Femur (tissue), 1 donor: ENCODE data around the gene FLNC.

Experiments used
- DNase-seq: peaks from one replicate; pipeline ENCODE4 v3.0.0-alpha.2; 2017

FLNC gene

GRCh38 chr7:128830231-128831177 lies at the start of gene FLNC:
FLNC (plus strand) TSS chr7:128830406; CDS start chr7:128830638, 232 bp downstream.
- DNase-seq: peak; percentile 84

- DNase-seq: peak; percentile 84
Measured at GRCh38 chr7:128781126-128781525, 49.1 kb upstream of the FLNC start.

- no peak for DNase-seq
Measured at GRCh38 chr7:128781851-128782250, 48.4 kb upstream of the FLNC start.

- DNase-seq: peak; percentile 94
Measured at GRCh38 chr7:128783143-128783861, 46.9 kb upstream of the FLNC start.

GRCh38 chr7:128785738-128786137 lies 44.5 kb upstream of the FLNC start:
- no peak for DNase-seq

- no peak for DNase-seq
Measured at GRCh38 chr7:128788446-128789412, 41.5 kb upstream of the FLNC start.

- no peak for DNase-seq
Measured at GRCh38 chr7:128790315-128791041, 39.7 kb upstream of the FLNC start.

- DNase-seq: peak; percentile 73
Measured at GRCh38 chr7:128791121-128791971, 38.9 kb upstream of the FLNC start, which contains the start of gene CCDC136. CCDC136 (plus strand) TSS chr7:128791968; CDS start chr7:128792412, 444 bp downstream.

GRCh38 chr7:128791972-128792327 lies 38.3 kb upstream of the FLNC start:
- no peak for DNase-seq

GRCh38 chr7:128792471-128793180 lies 37.6 kb upstream of the FLNC start:
- DNase-seq: no peak

- DNase-seq: no peak
Measured at GRCh38 chr7:128793181-128793547, 37.0 kb upstream of the FLNC start.

- DNase-seq: no peak
Measured at GRCh38 chr7:128794020-128794419, 36.2 kb upstream of the FLNC start.

GRCh38 chr7:128794436-128794835 lies 35.8 kb upstream of the FLNC start:
- no peak for DNase-seq

- DNase-seq: no peak
Measured at GRCh38 chr7:128795129-128795528, 35.1 kb upstream of the FLNC start.

- peak; percentile 61 for DNase-seq
Measured at GRCh38 chr7:128796327-128796726, 33.9 kb upstream of the FLNC start.

- DNase-seq: no peak
Measured at GRCh38 chr7:128799451-128799850, 30.8 kb upstream of the FLNC start.

- no peak for DNase-seq
Measured at GRCh38 chr7:128800567-128800966, 29.6 kb upstream of the FLNC start.

- no peak for DNase-seq
Measured at GRCh38 chr7:128801003-128801402, 29.2 kb upstream of the FLNC start.

GRCh38 chr7:128801667-128802418 lies 28.4 kb upstream of the FLNC start:
- no peak for DNase-seq

GRCh38 chr7:128804484-128804883 lies 25.7 kb upstream of the FLNC start:
- no peak for DNase-seq
